RWPE1 (cell line): ENCODE data around the gene TAF4B.

Experiments
- CTCF ChIA-PET: fragments of 350-600 bp; sonication (Branson Sonifier 250); formaldehyde crosslinking; extraction: SDS; loops from one replicate; lab custom pipeline; 2021; lab: Yijun Ruan, JAX
- POLR2A ChIA-PET: fragments of 400-600 bp; formaldehyde crosslinking; extraction: SDS; loops from one replicate; lab custom pipeline; 2020; ENCODE audit warnings: antibody characterized with exemption; ENCODE audit not compliant: low non-redundant PET; lab: Yijun Ruan, JAX
- DNase-seq: peaks from one replicate; pipeline ENCODE4 v3.0.0; 2012; ENCODE audit warnings: low spot score
- H3K27ac ChIP-seq: fragments of 450-650 bp; 2 replicates; pipeline ENCODE4 v1.5.1; 2017
- CTCF ChIP-seq: fragments of 450-650 bp; conservative IDR thresholded peaks from 2 replicates; pipeline ENCODE4 v1.5.1; 2017; ENCODE audit warnings: low read depth, mild to moderate bottlenecking

Gene TAF4B

DNA sequence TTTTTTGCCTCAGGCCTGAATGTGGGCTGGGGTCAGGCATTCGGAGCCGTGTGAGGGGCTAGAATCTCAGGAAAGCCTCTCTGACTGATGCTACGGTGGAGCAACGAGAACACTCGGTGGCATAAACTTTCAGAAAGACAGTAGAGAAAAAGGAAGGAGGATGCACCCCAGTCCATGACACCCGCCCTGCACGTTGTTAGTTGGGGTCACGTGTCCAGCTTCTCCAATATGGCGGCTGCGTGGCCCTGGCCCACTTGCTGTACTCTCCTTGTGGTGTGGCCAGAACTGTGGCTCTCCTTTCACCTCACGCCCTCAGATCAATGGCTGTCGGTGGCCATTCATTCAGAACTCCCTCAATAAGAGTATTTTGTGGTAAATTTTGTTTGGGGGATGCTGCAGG is 190.9 kb downstream of the TAF4B start:
- DNase-seq = no peak
- no peak for TF ChIP-seq CTCF
- ChIA-PET CTCF (no interaction called here), POLR2A (no interaction called here)
- no peak overlapping the region for H3K27ac ChIP-seq

- CTCF ChIA-PET = no interaction called here
- TF ChIP-seq CTCF = no peak
- DNase-seq = no peak
- POLR2A ChIA-PET = no interaction called here
- H3K27ac ChIP-seq = no peak overlapping the region
Measured at GRCh38 chr18:26418225-26418624, 192.0 kb downstream of the TAF4B start.

DNA sequence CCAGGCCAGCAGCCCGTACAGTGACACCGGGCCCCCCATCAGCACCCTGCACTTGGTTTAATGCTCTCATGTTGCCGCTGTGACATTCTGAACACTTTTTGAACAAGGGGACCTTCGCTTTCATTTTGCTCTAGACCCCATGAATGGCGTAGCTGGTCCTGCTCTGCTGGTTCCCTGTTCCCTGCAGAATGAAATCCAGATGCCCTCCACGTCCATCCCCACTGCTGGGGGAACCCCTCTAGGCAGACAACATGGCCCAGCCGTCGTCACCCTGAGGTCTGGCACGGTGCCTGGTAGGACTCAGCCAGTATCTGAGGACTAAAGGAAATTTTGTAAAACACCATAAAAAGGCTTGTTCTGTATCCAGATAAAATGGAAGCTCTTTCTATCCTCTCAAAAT is 193.5 kb downstream of the TAF4B start:
- no peak for TF ChIP-seq CTCF
- CTCF ChIA-PET = no interaction called here
- no peak for DNase-seq
- H3K27ac ChIP-seq = no peak overlapping the region
- POLR2A ChIA-PET = no interaction called here

DNA sequence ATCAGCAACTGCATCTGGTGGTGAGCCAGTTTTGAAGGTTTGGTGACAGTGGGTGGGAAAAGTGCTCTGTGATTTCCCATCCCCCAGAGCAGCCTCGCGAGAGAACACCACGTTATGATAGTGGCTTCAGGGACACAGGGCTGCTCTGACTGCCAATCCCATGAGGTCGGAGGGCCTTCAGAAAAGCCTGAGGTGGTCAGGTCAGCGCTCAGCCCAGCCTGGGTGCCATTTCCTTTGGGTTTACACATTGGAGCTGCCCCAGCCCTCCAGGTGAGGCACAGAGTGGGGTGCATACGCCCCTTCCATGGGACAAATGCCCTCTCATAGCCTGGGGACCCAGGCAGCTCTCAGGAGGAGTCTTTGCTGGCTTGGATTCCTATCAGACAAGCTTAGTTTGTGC is 195.3 kb downstream of the TAF4B start:
- ChIA-PET POLR2A (no interaction called here), CTCF (no interaction called here)
- DNase-seq = no peak
- no peak for TF ChIP-seq CTCF
- no peak overlapping the region for H3K27ac ChIP-seq

DNA sequence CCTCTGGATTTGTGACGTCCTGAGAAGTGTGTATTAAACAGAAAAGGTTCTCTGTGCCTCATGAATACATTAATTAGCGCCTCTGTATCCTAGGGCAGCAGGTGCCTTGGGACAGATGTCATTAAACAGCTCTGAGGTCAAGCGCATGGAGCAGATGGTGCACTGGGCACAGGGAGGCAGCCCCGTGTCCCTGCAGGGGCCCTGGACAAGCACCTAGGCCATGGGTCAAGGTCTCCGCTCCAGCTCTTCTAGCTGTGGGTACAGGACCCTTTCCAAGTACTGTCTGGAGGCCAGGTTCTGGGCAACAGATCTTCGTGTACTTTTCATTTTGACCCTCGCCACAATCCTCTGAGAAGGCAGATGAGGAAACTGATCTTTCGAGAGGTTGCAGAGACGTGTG is 195.7 kb downstream of the TAF4B start:
- ChIA-PET CTCF (no interaction called here), POLR2A (no interaction called here)
- no peak for TF ChIP-seq CTCF
- DNase-seq = no peak
- H3K27ac ChIP-seq = no peak overlapping the region

DNA sequence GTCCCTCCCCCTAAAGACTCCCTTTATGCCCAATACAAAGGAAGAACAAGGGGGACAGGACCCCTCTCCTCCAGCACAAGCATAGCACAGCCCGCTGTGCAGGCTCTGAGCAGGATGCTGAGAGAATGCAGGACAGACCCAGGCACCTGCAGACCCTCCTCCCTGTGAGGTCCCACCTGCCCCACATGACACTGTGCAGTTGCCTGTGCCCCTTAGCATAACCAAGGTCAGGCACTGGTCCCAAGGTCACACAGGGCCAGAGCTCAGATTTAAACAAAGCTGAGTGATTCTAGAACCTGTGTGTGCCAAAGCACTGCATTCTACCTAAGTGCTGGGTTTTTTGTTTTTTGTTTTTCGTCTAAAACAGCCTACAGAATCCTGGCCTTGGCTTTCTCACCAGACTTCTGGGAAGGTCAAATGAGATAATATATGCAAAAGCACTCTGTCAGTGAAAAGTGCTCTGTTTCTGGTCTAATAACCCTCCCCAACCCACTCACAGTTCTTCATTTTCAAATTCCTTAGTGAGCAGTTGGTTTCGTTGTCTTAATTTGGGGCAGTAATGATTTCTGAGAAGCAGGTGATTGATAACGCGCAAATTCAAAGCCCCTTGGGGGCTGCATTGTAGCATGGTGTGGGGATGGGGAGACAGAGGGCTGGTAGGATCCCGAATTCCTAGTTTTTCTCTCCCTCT is 196.4 kb downstream of the TAF4B start:
- H3K27ac ChIP-seq = no peak overlapping the region
- no peak for TF ChIP-seq CTCF
- ChIA-PET CTCF (no interaction called here), POLR2A (no interaction called here)
- no peak for DNase-seq
